ENCODE measurements around the gene FGF11. TPM values are rescaled to one million over a fixed set of nuclear protein-coding genes. Genes with fewer than 3 reads are reported as not detected.

FGF11 gene
- total and polyA plus RNA-seq, 9 donors: 0.10 to 5.1 (median 0.61) TPM

GRCh38 chr17:7437950-7438614 is 1.2 kb upstream of the FGF11 start:
- no peaks in the 10 kb centered on the region for H3K9me3 ChIP-seq
- peak in 2 of 5 donors; percentile 52 to 62 for DNase-seq
- 5 to 15% (median 10%) methylated on average over 46 to 48 of the region's 48 CpGs for WGBS, 3 donors
- intact Hi-C loops (cut with DNase I): loop anchor here in 2 of 4 donors (10.0 kb wide), 1 partner anchor 83 kb away; the partner anchor contains the start of genes KCTD11 (in 2 of the 2) and TMEM95 (in 2 of the 2)
- H3K27ac ChIP-seq: no peak overlapping the region
- no peaks in the 10 kb centered on the region for H3K27me3 ChIP-seq
- H3K4me3 ChIP-seq: no peak overlapping the region
- TF ChIP-seq EP300 (IDR thresholded peaks at IDR 0.05) (no peak), CTCF (IDR thresholded peaks at IDR 0.05) (no peak), POLR2A (IDR thresholded peaks at IDR 0.05) (no peak)
- H3K36me3 ChIP-seq: no peaks in the 10 kb centered on the region
- peaks cover 4% of the 10 kb centered on the region for H3K4me1 ChIP-seq (ENCODE audit: insufficient read depth)

GRCh38 chr17:7438656-7439460 is 454 bp upstream of the FGF11 start:
- Histone ChIP-seq H3K4me3 (no peak overlapping the region), H3K4me1 (ENCODE audit: insufficient read depth) (peaks cover 4% of the 10 kb centered on the region), H3K27me3 (no peaks in the 10 kb centered on the region), H3K9me3 (no peaks in the 10 kb centered on the region), H3K27ac (no peak overlapping the region), H3K36me3 (no peaks in the 10 kb centered on the region)
- no peak for DNase-seq
- 44 to 49% (median 48%) methylated on average over 11 of the region's 11 CpGs for WGBS, 3 donors
- TF ChIP-seq EP300 (IDR thresholded peaks at IDR 0.05) (no peak), POLR2A (IDR thresholded peaks at IDR 0.05) (no peak), CTCF (IDR thresholded peaks at IDR 0.05) (no peak)
- intact Hi-C loops (cut with DNase I): loop anchor here in 2 of 4 donors (1.0 to 10.0 kb wide), 2 partner anchors 20 to 84 kb away; partner anchors contain the start of genes KCTD11 (in 2 of the 2) and TMEM95 (in 2 of the 2)

- no peaks in the 10 kb centered on the region for H3K27me3 ChIP-seq
- no peaks in the 10 kb centered on the region for H3K36me3 ChIP-seq
- intact Hi-C loops (cut with DNase I): loop anchor here in 3 of 4 donors (5.0 kb wide), 1 partner anchor 37 kb away; the partner anchor contains the start of gene ZBTB4 (in 3 of the 3)
- H3K4me1 ChIP-seq (ENCODE audit: insufficient read depth): peaks cover 4% of the 10 kb centered on the region
- DNase-seq: peak; percentile 60 to 73 (median 67)
- H3K4me3 ChIP-seq: peak overlapping the region; percentile 18
- 2 to 4% (median 2%) methylated on average over 45 to 46 of the region's 46 CpGs for WGBS, 3 donors
- TF ChIP-seq CTCF (IDR thresholded peaks at IDR 0.05) (no peak), EP300 (IDR thresholded peaks at IDR 0.05) (no peak), POLR2A (IDR thresholded peaks at IDR 0.05) (no peak)
- peak overlapping the region in 1 of 2 donors; percentile 24 for H3K27ac ChIP-seq
- H3K9me3 ChIP-seq: no peaks in the 10 kb centered on the region
Observed at GRCh38 chr17:7440113-7440833, 961 bp downstream of the FGF11 start.

GRCh38 chr17:7440834-7441195 is 1.5 kb downstream of the FGF11 start:
- Histone ChIP-seq H3K4me3 (no peak overlapping the region), H3K36me3 (no peaks in the 10 kb centered on the region), H3K4me1 (ENCODE audit: insufficient read depth) (peaks cover 4% of the 10 kb centered on the region), H3K27ac (peak overlapping the region in 1 of 2 donors; percentile 24), H3K27me3 (no peaks in the 10 kb centered on the region), H3K9me3 (no peaks in the 10 kb centered on the region)
- TF ChIP-seq POLR2A (IDR thresholded peaks at IDR 0.05) (no peak), EP300 (IDR thresholded peaks at IDR 0.05) (no peak), CTCF (IDR thresholded peaks at IDR 0.05) (no peak)
- intact Hi-C loops (cut with DNase I): loop anchor here in 3 of 4 donors (5.0 kb wide), 1 partner anchor 36 kb away; the partner anchor contains the start of gene ZBTB4 (in 3 of the 3)
- peak in 2 of 5 donors; percentile 61 to 65 for DNase-seq
- 4 to 9% (median 9%) methylated on average over 12 of the region's 12 CpGs for WGBS, 3 donors

Measured in ovary (tissue), 9 donors.